Measurements from ENCODE around the gene CAPN7. TPM values are rescaled to one million over a fixed set of nuclear protein-coding genes. Genes with fewer than 3 reads are reported as not detected.

The CAPN7 gene
- total RNA-seq, 2 donors from 2014 or later = 32.6 to 41.2 TPM

DNA sequence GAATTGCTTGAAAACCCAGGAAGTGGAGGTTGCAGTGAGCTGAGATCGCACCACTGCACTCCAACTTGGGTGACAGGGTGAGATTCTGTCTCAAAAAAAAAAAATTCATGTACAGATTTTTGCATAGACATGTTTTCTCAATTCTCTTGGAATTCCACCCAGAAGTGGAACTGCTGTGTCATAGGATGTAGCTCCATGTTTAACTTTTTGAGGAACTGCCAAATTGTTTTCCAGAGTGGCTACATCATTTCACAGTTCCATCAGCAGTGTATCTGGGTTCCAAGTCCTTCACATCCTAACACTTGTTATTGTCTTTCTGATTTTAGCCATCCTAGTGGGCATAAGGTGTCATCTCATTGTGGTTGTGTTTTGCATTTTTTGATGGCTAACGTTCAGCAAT lies 9.9 kb downstream of the CAPN7 start:
- H3K27ac Mint-ChIP-seq = no peak overlapping the region
- H3K4me3 Mint-ChIP-seq = no peak overlapping the region
- WGBS, 2 experiments (ENCODE audit: insufficient coverage in 1 of 2, insufficient read length in 1 of 2) = 90 to 98% methylated on average over 2 of the region's 2 CpGs

DNA sequence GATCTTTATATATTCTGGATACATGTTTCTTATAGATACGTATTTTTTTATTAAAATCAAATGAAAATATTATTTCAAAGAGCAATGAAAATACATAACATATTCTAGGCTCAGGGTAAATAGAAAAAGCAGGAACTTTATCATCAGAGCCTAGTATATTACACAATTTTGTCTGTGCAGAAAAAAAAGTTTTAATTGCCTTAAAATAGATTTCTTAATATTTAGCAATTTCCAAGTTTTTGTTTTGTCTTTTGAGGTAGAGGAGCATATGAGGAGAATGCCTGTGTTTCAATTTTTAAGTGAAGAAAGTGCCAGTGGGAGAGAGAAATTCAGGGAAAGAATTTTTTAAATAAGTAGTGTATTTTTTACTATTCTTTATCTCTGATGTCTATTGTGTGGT lies 10.5 kb downstream of the CAPN7 start:
- WGBS, 2 experiments (ENCODE audit: insufficient coverage in 1 of 2, insufficient read length in 1 of 2) = no CpG with 5 or more reads among the region's 1 CpG
- no peak for DNase-seq
- Histone ChIP-seq H3K4me1 (ENCODE audit: control insufficient read depth, insufficient read depth, low read length) (no peaks in the 10 kb centered on the region), H3K9ac (ENCODE audit: extremely low read depth, low read length, poor library complexity, severe bottlenecking) (no peak overlapping the region), H3K9me3 (ENCODE audit: control insufficient read depth, low read length) (no peaks in the 10 kb centered on the region), H3K36me3 (ENCODE audit: control insufficient read depth, insufficient read depth, low read length) (peaks cover 84% of the 10 kb centered on the region), H3K4me3 (ENCODE audit: low read length) (no peak overlapping the region), H3K27me3 (ENCODE audit: control insufficient read depth, insufficient read depth, low read length, poor library complexity, severe bottlenecking) (no peaks in the 10 kb centered on the region), H3K27ac (ENCODE audit: low read depth, low read length) (no peak overlapping the region)
- H3K27me3 Mint-ChIP-seq (ENCODE audit: insufficient read depth) = no peaks in the 10 kb centered on the region
- H3K4me3 Mint-ChIP-seq = no peak overlapping the region
- no peaks in the 10 kb centered on the region for H3K9me3 Mint-ChIP-seq
- peaks cover 67% of the 10 kb centered on the region for H3K36me3 Mint-ChIP-seq (ENCODE audit: low read depth)
- TF ChIP-seq CTCF (conservative IDR thresholded peaks at IDR 0.05) = no peak
- H3K27ac Mint-ChIP-seq = no peak overlapping the region
- H3K4me1 Mint-ChIP-seq = no peaks in the 10 kb centered on the region

More for the DNA sequence above, 9.9 kb downstream of the CAPN7 start:
- Histone ChIP-seq H3K4me3 (ENCODE audit: low read length) (no peak overlapping the region), H3K27ac (ENCODE audit: low read depth, low read length) (no peak overlapping the region), H3K4me1 (ENCODE audit: control insufficient read depth, insufficient read depth, low read length) (no peaks in the 10 kb centered on the region), H3K36me3 (ENCODE audit: control insufficient read depth, insufficient read depth, low read length) (peaks cover 87% of the 10 kb centered on the region), H3K27me3 (ENCODE audit: control insufficient read depth, insufficient read depth, low read length, poor library complexity, severe bottlenecking) (no peaks in the 10 kb centered on the region), H3K9me3 (ENCODE audit: control insufficient read depth, low read length) (no peaks in the 10 kb centered on the region), H3K9ac (ENCODE audit: extremely low read depth, low read length, poor library complexity, severe bottlenecking) (no peak overlapping the region)
- Mint-ChIP-seq H3K27me3 (ENCODE audit: insufficient read depth) (no peaks in the 10 kb centered on the region), H3K9me3 (no peaks in the 10 kb centered on the region), H3K4me1 (no peaks in the 10 kb centered on the region), H3K36me3 (ENCODE audit: low read depth) (peaks cover 67% of the 10 kb centered on the region)
- DNase-seq = no peak
- no peak for TF ChIP-seq CTCF (conservative IDR thresholded peaks at IDR 0.05)

- peaks cover 66% of the 10 kb centered on the region for H3K36me3 Mint-ChIP-seq (ENCODE audit: low read depth)
These were observed 11.1 kb downstream of the CAPN7 start for GRCh38 chr3:15217011-15217671.

More at GRCh38 chr3:15217011-15217671, 11.1 kb downstream of the CAPN7 start:
- H3K4me3 ChIP-seq (ENCODE audit: low read length) = no peak overlapping the region
- H3K36me3 ChIP-seq (ENCODE audit: control insufficient read depth, insufficient read depth, low read length) = peaks cover 85% of the 10 kb centered on the region
- no peak overlapping the region for H3K27ac ChIP-seq (ENCODE audit: low read depth, low read length)
- H3K9me3 Mint-ChIP-seq = no peaks in the 10 kb centered on the region
- H3K9ac ChIP-seq (ENCODE audit: extremely low read depth, low read length, poor library complexity, severe bottlenecking) = no peak overlapping the region
- no peak overlapping the region for H3K27ac Mint-ChIP-seq
- H3K27me3 ChIP-seq (ENCODE audit: control insufficient read depth, insufficient read depth, low read length, poor library complexity, severe bottlenecking) = no peaks in the 10 kb centered on the region
- H3K27me3 Mint-ChIP-seq (ENCODE audit: insufficient read depth) = no peaks in the 10 kb centered on the region
- no peak for DNase-seq
- H3K4me3 Mint-ChIP-seq = no peak overlapping the region
- WGBS, 2 experiments (ENCODE audit: insufficient coverage in 1 of 2, insufficient read length in 1 of 2) = 91 to 100% methylated on average over 1 to 4 of the region's 4 CpGs
- no peaks in the 10 kb centered on the region for H3K4me1 Mint-ChIP-seq
- no peaks in the 10 kb centered on the region for H3K4me1 ChIP-seq (ENCODE audit: control insufficient read depth, insufficient read depth, low read length)
- no peak for TF ChIP-seq CTCF (conservative IDR thresholded peaks at IDR 0.05)
- no peaks in the 10 kb centered on the region for H3K9me3 ChIP-seq (ENCODE audit: control insufficient read depth, low read length)
